A673 (cell line): Measurements from ENCODE around the gene DDX21. TPM values are rescaled to one million over a fixed set of nuclear protein-coding genes. Genes with fewer than 3 reads are reported as not detected.

Experiments used
- BruUV-seq: library from RNA; stranded (reverse); fragments of 400-500 nt; replicated peaks from 2 replicates; lab custom pipeline; 2021; lab: Mats Ljungman, UMichigan
- CTCF ChIA-PET: fragments of 300-600 bp; sonication (Branson Sonifier 250); formaldehyde crosslinking; loops from one replicate; lab custom pipeline; 2022; ENCODE audit warnings: antibody characterized with exemption; lab: Charles Lee
- POLR2A ChIA-PET: fragments of 300-600 bp; sonication (Branson Sonifier 250); formaldehyde crosslinking; loops from one replicate; lab custom pipeline; 2022; ENCODE audit warnings: antibody characterized with exemption; ENCODE audit not compliant: low non-redundant PET; lab: Charles Lee
- DNase-seq: peaks from one replicate; pipeline ENCODE4 v3.0.0-alpha.2; 2015; ENCODE audit warnings: low spot score
- H3K27ac ChIP-seq: fragments of 200-600 bp; sonication (generic); 2 replicates; pipeline ENCODE4 v1.5.1; 2016; ENCODE audit warnings: mixed run types, low read depth, mild to moderate bottlenecking, mixed read lengths, antibody characterized with exemption, low read length; ENCODE audit not compliant: poor library complexity, severe bottlenecking
- H3K27me3 ChIP-seq: fragments of 200-600 bp; sonication (generic); replicated peaks from 2 replicates; pipeline ENCODE4 v1.6.1; 2017; ENCODE audit warnings: mixed run types, low read depth, mild to moderate bottlenecking, mixed read lengths, antibody characterized with exemption, low read length; ENCODE audit not compliant: insufficient read depth, poor library complexity
- H3K36me3 ChIP-seq: fragments of 200-600 bp; sonication (generic); 2 replicates; pipeline ENCODE4 v1.6.1; 2016; ENCODE audit warnings: mixed run types, mild to moderate bottlenecking, mixed read lengths, antibody characterized with exemption, low read length; ENCODE audit not compliant: insufficient read depth, poor library complexity, severe bottlenecking
- H3K4me1 ChIP-seq: fragments of 200-600 bp; sonication (generic); 2 replicates; pipeline ENCODE4 v1.6.1; 2017; ENCODE audit warnings: mixed run types, mild to moderate bottlenecking, mixed read lengths, antibody characterized with exemption, low read length; ENCODE audit not compliant: insufficient read depth, poor library complexity, severe bottlenecking
- H3K4me3 ChIP-seq: fragments of 200-600 bp; sonication (generic); 2 replicates; pipeline ENCODE4 v1.5.1; 2016; ENCODE audit warnings: low read depth, mixed run types, mild to moderate bottlenecking, mixed read lengths, low read length; ENCODE audit not compliant: poor library complexity, severe bottlenecking
- H3K9me3 ChIP-seq: fragments of 200-600 bp; sonication (generic); 2 replicates; pipeline ENCODE4 v1.6.1; 2016; ENCODE audit warnings: mixed run types, low read depth, mild to moderate bottlenecking, mixed read lengths, antibody characterized with exemption, low read length; ENCODE audit not compliant: poor library complexity, severe bottlenecking
- CTCF ChIP-seq: fragments of 300-800, 200-600 bp; sonication (generic); conservative IDR thresholded peaks from 2 replicates; pipeline ENCODE4 v1.5.1; 2017; ENCODE audit warnings: low read depth, mild to moderate bottlenecking, antibody characterized with exemption, low read length, moderate library complexity, mixed read lengths
- EZH2 ChIP-seq: fragments of 200-600 bp; sonication (generic); IDR thresholded peaks from 2 replicates; pipeline ENCODE4 v1.6.1; 2017; ENCODE audit warnings: borderline replicate concordance, low read depth, mild to moderate bottlenecking, mixed read lengths, antibody characterized with exemption, low read length; ENCODE audit not compliant: poor library complexity, severe bottlenecking
- intact Hi-C: fragments of 100-400 bp; cut with micrococcal nuclease; formaldehyde crosslinking; loops from one replicate; pipeline ENCODE4 v1.10.0; 2022; ENCODE audit not compliant: unreplicated experiment
- total RNA-seq: library from RNA; stranded (reverse); gene quantifications from 2 replicates; pipeline ENCODE4 v1.2.3, GENCODE V29; 2021

Gene DDX21
- total RNA-seq, 1 experiment from 2014 or later, result 188 TPM

- no peak for DNase-seq
- TF ChIP-seq EZH2 (no peak), CTCF (no peak)
- peaks cover 33% of the 10 kb centered on the region for H3K36me3 ChIP-seq
- no peaks in the 10 kb centered on the region for H3K4me1 ChIP-seq
- H3K27me3 ChIP-seq, result no peaks in the 10 kb centered on the region
- intact Hi-C loops, result loop anchor here (5.0 kb wide), 1 partner anchor 55 kb away; the partner anchor contains the start of gene DDX50
- H3K9me3 ChIP-seq, result no peaks in the 10 kb centered on the region
- BruUV-seq, result no TSS peak
- POLR2A ChIA-PET, result no interaction called here
- CTCF ChIA-PET, result no interaction called here
- H3K4me3 ChIP-seq, result peak overlapping the region; percentile 74
- peak overlapping the region; percentile 86 for H3K27ac ChIP-seq
These were observed 1.3 kb downstream of the DDX21 start for GRCh38 chr10:68957284-68957615.

GRCh38 chr10:68957654-68958053, 1.7 kb downstream of the DDX21 start:
- H3K36me3 ChIP-seq, result peaks cover 37% of the 10 kb centered on the region
- ChIA-PET POLR2A (no interaction called here), CTCF (no interaction called here)
- H3K9me3 ChIP-seq, result no peaks in the 10 kb centered on the region
- no TSS peak for BruUV-seq
- intact Hi-C loops, result loop anchor here (5.0 kb wide), 1 partner anchor 55 kb away; the partner anchor contains the start of gene DDX50
- TF ChIP-seq EZH2, result no peak
- no peak for TF ChIP-seq CTCF
- peak overlapping the region; percentile 74 for H3K4me3 ChIP-seq
- H3K4me1 ChIP-seq, result no peaks in the 10 kb centered on the region
- H3K27ac ChIP-seq, result peak overlapping the region; percentile 86
- peak; percentile 22 for DNase-seq
- H3K27me3 ChIP-seq, result no peaks in the 10 kb centered on the region

- DNase-seq, result no peak
- BruUV-seq, result no TSS peak
- intact Hi-C loops, result loop anchor here (5.0 kb wide), 1 partner anchor 58 kb away; the partner anchor contains the start of gene DDX50
- H3K4me3 ChIP-seq, result no peak overlapping the region
- POLR2A ChIA-PET, result no interaction called here
- no peaks in the 10 kb centered on the region for H3K27me3 ChIP-seq
- CTCF ChIA-PET, result interaction anchor here (0.5 kb wide), 1 partner anchor 21 kb away, joined by 4 read pairs; no protein-coding TSS in a partner anchor
- no peaks in the 10 kb centered on the region for H3K4me1 ChIP-seq
- H3K27ac ChIP-seq, result no peak overlapping the region
- H3K36me3 ChIP-seq, result peaks cover 60% of the 10 kb centered on the region
- no peaks in the 10 kb centered on the region for H3K9me3 ChIP-seq
- TF ChIP-seq CTCF, result no peak
- no peak for TF ChIP-seq EZH2
These were observed 3.9 kb downstream of the DDX21 start for GRCh38 chr10:68959695-68960527.
